HepG2 (cell line): ENCODE measurements around the gene DNAJC10. TPM values are rescaled to one million over a fixed set of nuclear protein-coding genes. Genes with fewer than 3 reads are reported as not detected.

Source experiments
- ATAC-seq: fragments of 200-7000 bp; cut with Tn5 transposase; 3 replicates; pipeline ENCODE4 v1.9.1; 2020; ENCODE audit warnings: mild to moderate bottlenecking, moderate library complexity
- BruUV-seq: library from RNA; stranded (reverse); fragments of 400-500 nt; replicated peaks from 2 replicates; lab custom pipeline; 2021; lab: Mats Ljungman, UMichigan
- CTCF ChIA-PET: fragments of 300-600 bp; formaldehyde crosslinking; extraction: SDS; loops from one replicate; lab custom pipeline; 2021; ENCODE audit warnings: low total read pairs, inconsistent platforms, low intra/inter-chr PET ratio; lab: Yijun Ruan, JAX
- POLR2A ChIA-PET: fragments of 350-600 bp; sonication (Branson Sonifier 250); formaldehyde crosslinking; loops from one replicate; lab custom pipeline; 2020; ENCODE audit warnings: antibody characterized with exemption, inconsistent platforms; lab: Yijun Ruan, JAX
- DNase-seq: peaks from one replicate; pipeline ENCODE4 v3.0.0-alpha.2; 2015; ENCODE audit warnings: low spot score
- FAIRE-seq: peaks from 3 replicates; lab custom pipeline; 2011; peaks lifted over from hg19 to GRCh38; lab: Jason Lieb, UNC
- H2AFZ ChIP-seq: one replicate; pipeline ENCODE4 v1.6.1; 2011; ENCODE audit warnings: low read length, inconsistent platforms
- H3K27ac ChIP-seq: fragments of 300-600 bp; 3 replicates; pipeline ENCODE4 v1.8.0; 2011; ENCODE audit warnings: mixed run types, mild to moderate bottlenecking, mixed read lengths, low read length, inconsistent platforms; ENCODE audit not compliant: insufficient read depth; ENCODE audit errors: extremely low read length
- H3K27me3 ChIP-seq, 2 experiments: fragments of 200-600 bp in 1 of 2; 2 replicates in 1 of 2; 3 replicates in 1 of 2; pipeline versions ENCODE4 v1.6.0 to v1.8.0; 2011; ENCODE audit warnings: low read length in 2 of 2, mild to moderate bottlenecking in 2 of 2, moderate library complexity in 2 of 2, inconsistent platforms in 1 of 2; ENCODE audit not compliant: insufficient read depth in 2 of 2, control insufficient read depth in 1 of 2
- H3K36me3 ChIP-seq, 2 experiments: fragments of 200-600 bp in 1 of 2; replicated peaks in 1 of 2; 2 replicates in 1 of 2; 3 replicates in 1 of 2; pipeline versions ENCODE4 v1.5.1 to v1.8.0; 2011; ENCODE audit warnings: low read length in 2 of 2, inconsistent platforms in 1 of 2; ENCODE audit not compliant: insufficient read depth in 2 of 2, control insufficient read depth in 1 of 2
- H3K4me1 ChIP-seq: 2 replicates; pipeline ENCODE4 v1.5.1; 2012; ENCODE audit warnings: low read length, inconsistent platforms; ENCODE audit not compliant: insufficient read depth
- H3K4me2 ChIP-seq: 2 replicates; pipeline ENCODE4 v1.6.0; 2011; ENCODE audit warnings: low read depth, low read length, inconsistent platforms
- H3K4me3 ChIP-seq, 3 experiments: fragments of 200-600 bp in 1 of 3; sonication (generic), shearing (Covaris generic) in 1 of 3; replicated peaks in 1 of 3; 2 replicates each; pipeline ENCODE4 v1.5.1; 2011 to 2016; ENCODE audit warnings: low read length in 3 of 3, inconsistent platforms in 2 of 3, low read depth in 2 of 3, mild to moderate bottlenecking in 2 of 3, control low read depth in 1 of 3, mixed read lengths in 1 of 3; ENCODE audit not compliant: insufficient read depth in 1 of 3
- H3K79me2 ChIP-seq: one replicate; pipeline ENCODE4 v1.6.1; 2011; ENCODE audit warnings: low read length, inconsistent platforms; ENCODE audit not compliant: insufficient read depth
- H3K9ac ChIP-seq: 2 replicates; pipeline ENCODE4 v1.6.0; 2011; ENCODE audit warnings: mild to moderate bottlenecking, low read depth, low read length, inconsistent platforms; ENCODE audit not compliant: insufficient read depth
- H3K9me3 ChIP-seq: 2 replicates; pipeline ENCODE4 v1.5.1; 2012; ENCODE audit warnings: mild to moderate bottlenecking, low read length
- H4K20me1 ChIP-seq: 2 replicates; pipeline ENCODE4 v1.6.0; 2011; ENCODE audit warnings: inconsistent platforms, mild to moderate bottlenecking, low read length, moderate library complexity; ENCODE audit not compliant: insufficient read depth
- ETV6 ChIP-seq: sonication (generic); formaldehyde crosslinking; conservative IDR thresholded peaks from 2 replicates; pipeline ENCODE4 v1.4.0; 2020; ENCODE audit warnings: missing genetic modification reagents
- HCFC1 ChIP-seq: fragments of 150-350 bp; IDR thresholded peaks from 2 replicates; pipeline ENCODE4 v1.6.1; 2014; ENCODE audit warnings: low read depth, low read length
- JUNB ChIP-seq: sonication (generic); formaldehyde crosslinking; IDR thresholded peaks from 2 replicates; pipeline ENCODE4 v1.8.0; 2022; ENCODE audit warnings: missing genetic modification reagents, mild to moderate bottlenecking, borderline replicate concordance
- ZBTB20 ChIP-seq: sonication (generic); formaldehyde crosslinking; IDR thresholded peaks from 2 replicates; pipeline ENCODE4 v1.8.1; 2023; ENCODE audit warnings: missing genetic modification reagents, low read depth, mild to moderate bottlenecking, borderline replicate concordance
- ZFYVE20 ChIP-seq: sonication (generic); formaldehyde crosslinking; IDR thresholded peaks from 2 replicates; pipeline ENCODE4 v1.8.0; 2023; ENCODE audit warnings: low read depth, mild to moderate bottlenecking, moderate library complexity, missing genetic modification reagents, borderline replicate concordance
- ZKSCAN8 ChIP-seq: IDR thresholded peaks from 2 replicates; pipeline ENCODE4 v1.6.1; 2016; ENCODE audit warnings: borderline replicate concordance, missing genetic modification reagents, missing compliant biosample characterization
- ZNF10 ChIP-seq: sonication (generic); formaldehyde crosslinking; IDR thresholded peaks from 2 replicates; pipeline ENCODE4 v1.4.0; 2020; ENCODE audit warnings: mild to moderate bottlenecking, low read depth, missing genetic modification reagents, borderline replicate concordance
- ZNF24 ChIP-seq: fragments of 450-650 bp; IDR thresholded peaks from 2 replicates; pipeline ENCODE4 v1.6.1; 2017; ENCODE audit warnings: antibody characterized with exemption, mild to moderate bottlenecking
- ZNF280B ChIP-seq: sonication (generic); formaldehyde crosslinking; IDR thresholded peaks from 2 replicates; pipeline ENCODE4 v1.5.0; 2020; ENCODE audit warnings: missing genetic modification reagents, mild to moderate bottlenecking, borderline replicate concordance
- ZNF570 ChIP-seq: sonication (generic); formaldehyde crosslinking; IDR thresholded peaks from 2 replicates; pipeline ENCODE4 v1.4.0; 2020; ENCODE audit warnings: mild to moderate bottlenecking, missing genetic modification reagents, borderline replicate concordance
- ZNF678 ChIP-seq: sonication (generic); formaldehyde crosslinking; IDR thresholded peaks from 2 replicates; pipeline ENCODE4 v1.4.0; 2020; ENCODE audit warnings: mild to moderate bottlenecking, missing genetic modification reagents
- ZNF777 ChIP-seq: sonication (generic); formaldehyde crosslinking; IDR thresholded peaks from 2 replicates; pipeline ENCODE4 v1.4.0; 2020; ENCODE audit warnings: missing genetic modification reagents
- ZNF790 ChIP-seq: sonication (generic); formaldehyde crosslinking; IDR thresholded peaks from 2 replicates; pipeline ENCODE4 v1.8.0; 2022; ENCODE audit warnings: missing genetic modification reagents, mild to moderate bottlenecking, borderline replicate concordance
- ZZZ3 ChIP-seq: sonication (generic); formaldehyde crosslinking; IDR thresholded peaks from 2 replicates; pipeline ENCODE4 v1.4.0; 2020; ENCODE audit warnings: missing genetic modification reagents, mild to moderate bottlenecking, borderline replicate concordance
- WGBS: methylation state at CpG from one replicate; pipeline ENCODE4 v1.1.6; 2017; ENCODE audit warnings: low lambda C conversion rate; 5-methylcytosine and 5-hydroxymethylcytosine counted together
- in situ Hi-C: cut with HindIII; loops from 2 replicates; pipeline ENCODE4 v1.10.0; 2017; ENCODE audit warnings: low pct_unique_long_range_greater_than_20kb; ENCODE audit not compliant: extremely low pct_ligation_motif_present
- intact Hi-C: fragments of 100-400 bp; cut with micrococcal nuclease; formaldehyde crosslinking; loops from one replicate; pipeline ENCODE4 v1.10.0; 2022; ENCODE audit not compliant: unreplicated experiment
- polyA plus RNA-seq, 8 experiments: library from polyadenylated mRNA; depleted of rRNA in 3 of 8; stranded (reverse) in 7 of 8; unstranded in 1 of 8; fragments of >200 nt; fragmentation: Illumina TruSeq in 4 of 8; extraction: Trizol in 4 of 8; gene quantifications; 2 replicates each; pipeline versions ENCODE4 v1.2.1 to v1.2.3, GENCODE V29; 2011 to 2016; ENCODE audit warnings: low read depth in 4 of 8, missing spikeins in 1 of 8, mixed read lengths in 1 of 8; ENCODE audit not compliant: insufficient read depth in 1 of 8
- total RNA-seq, 5 experiments: library from RNA; depleted of rRNA; stranded (reverse); fragments of >200 nt; fragmentation: Illumina TruSeq; extraction: Trizol; gene quantifications; 2 replicates each; pipeline ENCODE4 v1.2.3, GENCODE V29; 2016; ENCODE audit warnings: low read depth in 1 of 5
- TF ChIP-seq, protein P1 (sequence below): sonication (generic); formaldehyde crosslinking; IDR thresholded peaks from 2 replicates; pipeline ENCODE4 v1.8.1; 2023; ENCODE audit warnings: missing genetic modification reagents, inconsistent platforms, borderline replicate concordance

Gene DNAJC10
- total and polyA plus RNA-seq, 2 of the 13 experiments (the other 11 are each of a cell fraction or from before 2014, with no cell fraction given): 44.1 to 178 TPM

- no peak for TF ChIP-seq ZNF280B
- TF ChIP-seq ZNF777 (CRISPR knock-in tag): no peak
- no peak for TF ChIP-seq JUNB
- no peak for TF ChIP-seq ZNF678 (CRISPR knock-in tag)
- TF ChIP-seq ZFYVE20 (CRISPR knock-in tag): no peak
- no peak for TF ChIP-seq ZZZ3 (CRISPR knock-in tag)
- TF ChIP-seq, protein P1, sequence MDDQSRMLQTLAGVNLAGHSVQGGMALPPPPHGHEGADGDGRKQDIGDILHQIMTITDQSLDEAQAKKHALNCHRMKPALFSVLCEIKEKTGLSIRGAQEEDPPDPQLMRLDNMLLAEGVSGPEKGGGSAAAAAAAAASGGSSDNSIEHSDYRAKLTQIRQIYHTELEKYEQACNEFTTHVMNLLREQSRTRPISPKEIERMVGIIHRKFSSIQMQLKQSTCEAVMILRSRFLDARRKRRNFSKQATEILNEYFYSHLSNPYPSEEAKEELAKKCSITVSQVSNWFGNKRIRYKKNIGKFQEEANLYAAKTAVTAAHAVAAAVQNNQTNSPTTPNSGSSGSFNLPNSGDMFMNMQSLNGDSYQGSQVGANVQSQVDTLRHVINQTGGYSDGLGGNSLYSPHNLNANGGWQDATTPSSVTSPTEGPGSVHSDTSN: no peak
- TF ChIP-seq ZNF10 (CRISPR knock-in tag): no peak
- no peak for TF ChIP-seq ZNF24
- TF ChIP-seq ZKSCAN8 (CRISPR knock-in tag): no peak
- no peak for TF ChIP-seq ZBTB20 (CRISPR knock-in tag)
- TF ChIP-seq ETV6: no peak
- no peak for TF ChIP-seq HCFC1
- no peak for TF ChIP-seq ZNF570 (CRISPR knock-in tag)
- no peak for TF ChIP-seq ZNF790 (CRISPR knock-in tag)
- Histone ChIP-seq H3K4me3 (no peak overlapping the region), H3K9me3 (no peaks in the 10 kb centered on the region), H3K4me1 (peaks cover 34% of the 10 kb centered on the region), H3K36me3 (no peaks in the 10 kb centered on the region), H3K9ac (no peak overlapping the region), H3K27me3 (no peaks in the 10 kb centered on the region), H3K79me2 (no peaks in the 10 kb centered on the region), H2AFZ (no peak overlapping the region), H4K20me1 (no peaks in the 10 kb centered on the region), H3K27ac (no peak overlapping the region), H3K4me2 (no peak overlapping the region)
- POLR2A ChIA-PET: no interaction called here
- intact Hi-C loops: no loop called here
- BruUV-seq: no TSS peak
- ATAC-seq (no peak), FAIRE-seq (no peak), DNase-seq (no peak)
- 74% methylated on average over 2 of the region's 2 CpGs for WGBS
- CTCF ChIA-PET: no interaction called here
- in situ Hi-C loops: no loop called here
These were observed 101.5 kb downstream of the DNAJC10 start for GRCh38 chr2:182817558-182817957.
